Trophoblast cell (in vitro differentiated cells and primary cell): ENCODE results near the gene COL9A2.
A peak's percentile ranks its signal among the peaks of the same experiment; 100 is the strongest.

Experiments used
- DNase-seq, 2 donors: peaks; one replicate each; pipeline ENCODE4 v3.0.0-alpha.2; 2016
- H2AFZ ChIP-seq: 2 replicates; pipeline ENCODE4 v1.6.1; 2013; ENCODE audit warnings: low read length, moderate library complexity, mild to moderate bottlenecking; ENCODE audit not compliant: insufficient read depth, poor library complexity
- H2AK5ac ChIP-seq: 2 replicates; pipeline ENCODE4 v1.6.1; 2013; ENCODE audit warnings: mild to moderate bottlenecking, low read length
- H2BK120ac ChIP-seq: 2 replicates; pipeline ENCODE4 v1.6.1; 2013; ENCODE audit warnings: low read length, mild to moderate bottlenecking, moderate library complexity; ENCODE audit not compliant: insufficient read depth, poor library complexity
- H2BK12ac ChIP-seq: 2 replicates; pipeline ENCODE4 v1.6.1; 2013; ENCODE audit warnings: mild to moderate bottlenecking, low read length, moderate library complexity
- H2BK5ac ChIP-seq: 2 replicates; pipeline ENCODE4 v1.6.1; 2013; ENCODE audit warnings: low read length, low read depth, moderate library complexity, mild to moderate bottlenecking; ENCODE audit not compliant: poor library complexity
- H3K14ac ChIP-seq: 2 replicates; pipeline ENCODE4 v1.6.1; 2013; ENCODE audit warnings: mild to moderate bottlenecking, low read length
- H3K18ac ChIP-seq: 2 replicates; pipeline ENCODE4 v1.6.1; 2013; ENCODE audit warnings: mild to moderate bottlenecking, low read length
- H3K23ac ChIP-seq: 2 replicates; pipeline ENCODE4 v1.6.1; 2013; ENCODE audit warnings: low read length
- H3K27ac ChIP-seq: 2 replicates; pipeline ENCODE4 v1.5.1; 2013; ENCODE audit warnings: low read depth, mild to moderate bottlenecking, inconsistent platforms, low read length, moderate library complexity
- H3K27me3 ChIP-seq: 2 replicates; pipeline ENCODE4 v1.6.1; 2013; ENCODE audit warnings: inconsistent platforms, mild to moderate bottlenecking, low read length, moderate library complexity; ENCODE audit not compliant: insufficient read depth
- H3K36me3 ChIP-seq, 2 experiments: 1 replicate in 1 of 2; 2 replicates in 1 of 2; pipeline ENCODE4 v1.6.1; 2013; ENCODE audit warnings: low read length in 2 of 2, mild to moderate bottlenecking in 2 of 2, moderate library complexity in 1 of 2; ENCODE audit not compliant: insufficient read depth in 2 of 2, control insufficient read depth in 1 of 2
- H3K4ac ChIP-seq: 2 replicates; pipeline ENCODE4 v1.6.1; 2013; ENCODE audit warnings: low read depth, mild to moderate bottlenecking, low read length, moderate library complexity
- H3K4me1 ChIP-seq, 2 experiments: 1 replicate in 1 of 2; 2 replicates in 1 of 2; pipeline ENCODE4 v1.6.1; 2013; ENCODE audit warnings: low read length in 2 of 2, mild to moderate bottlenecking in 2 of 2, moderate library complexity in 1 of 2; ENCODE audit not compliant: insufficient read depth in 2 of 2, control insufficient read depth in 1 of 2
- H3K4me2 ChIP-seq: 2 replicates; pipeline ENCODE4 v1.6.1; 2013; ENCODE audit warnings: inconsistent platforms, mild to moderate bottlenecking, low read length, moderate library complexity
- H3K4me3 ChIP-seq: 2 replicates; pipeline ENCODE4 v1.5.1; 2013; ENCODE audit warnings: mild to moderate bottlenecking, low read depth, low read length, inconsistent platforms
- H3K79me1 ChIP-seq: one replicate; pipeline ENCODE4 v1.6.1; 2013; ENCODE audit warnings: low read length
- H3K79me2 ChIP-seq: 2 replicates; pipeline ENCODE4 v1.6.1; 2013; ENCODE audit warnings: low read length, mild to moderate bottlenecking; ENCODE audit not compliant: control insufficient read depth, insufficient read depth, poor library complexity
- H3K9ac ChIP-seq: 2 replicates; pipeline ENCODE4 v1.6.1; 2013; ENCODE audit warnings: mild to moderate bottlenecking, low read length
- H3K9me3 ChIP-seq: 2 replicates; pipeline ENCODE4 v1.6.1; 2013; ENCODE audit warnings: low read depth, mild to moderate bottlenecking, control low read depth, inconsistent platforms, low read length; ENCODE audit not compliant: insufficient read depth
- H4K12ac ChIP-seq: 2 replicates; pipeline ENCODE4 v1.6.1; 2013; ENCODE audit warnings: low read depth, mild to moderate bottlenecking, low read length, moderate library complexity
- H4K8ac ChIP-seq: 2 replicates; pipeline ENCODE4 v1.6.1; 2013; ENCODE audit warnings: low read depth, mild to moderate bottlenecking, low read length, moderate library complexity
- H4K91ac ChIP-seq: one replicate; pipeline ENCODE4 v1.6.1; 2013; ENCODE audit warnings: low read depth, mild to moderate bottlenecking, low read length, moderate library complexity
- WGBS: extraction: QIAGEN DNeasy Blood & Tissue Kit; methylation state at CpG from one replicate; pipeline ENCODE4 v1.1.7; 2013; ENCODE audit warnings: missing lambda C conversion rate; ENCODE audit not compliant: insufficient read length, insufficient coverage; ENCODE audit errors: extremely low coverage; 5-methylcytosine and 5-hydroxymethylcytosine counted together

Gene COL9A2

GRCh38 chr1:40352126-40352525, 35.0 kb upstream of the COL9A2 start:
- no peak overlapping the region for H3K9ac ChIP-seq
- H4K91ac ChIP-seq, result no peak overlapping the region
- no peak overlapping the region for H2AK5ac ChIP-seq
- H3K4me2 ChIP-seq, result no peak overlapping the region
- no peak overlapping the region for H3K14ac ChIP-seq
- H3K23ac ChIP-seq, result no peak overlapping the region
- H3K36me3 ChIP-seq, result no peaks in the 10 kb centered on the region
- H2BK120ac ChIP-seq, result no peak overlapping the region
- no peak overlapping the region for H3K4ac ChIP-seq
- no peak overlapping the region for H2AFZ ChIP-seq
- H2BK12ac ChIP-seq, result no peak overlapping the region
- H3K27ac ChIP-seq, result no peak overlapping the region
- no peak for DNase-seq
- H3K18ac ChIP-seq, result no peak overlapping the region
- no peaks in the 10 kb centered on the region for H3K9me3 ChIP-seq
- H3K4me1 ChIP-seq, result peaks cover 0 to 3% of the 10 kb centered on the region in 2 experiments
- no CpG with 5 or more reads among the region's 3 CpGs for WGBS
- no peaks in the 10 kb centered on the region for H3K27me3 ChIP-seq
- H4K12ac ChIP-seq, result no peak overlapping the region
- no peak overlapping the region for H3K4me3 ChIP-seq
- H2BK5ac ChIP-seq, result no peak overlapping the region
- H3K79me1 ChIP-seq, result no peaks in the 10 kb centered on the region
- H3K79me2 ChIP-seq, result no peaks in the 10 kb centered on the region
- no peak overlapping the region for H4K8ac ChIP-seq

DNA sequence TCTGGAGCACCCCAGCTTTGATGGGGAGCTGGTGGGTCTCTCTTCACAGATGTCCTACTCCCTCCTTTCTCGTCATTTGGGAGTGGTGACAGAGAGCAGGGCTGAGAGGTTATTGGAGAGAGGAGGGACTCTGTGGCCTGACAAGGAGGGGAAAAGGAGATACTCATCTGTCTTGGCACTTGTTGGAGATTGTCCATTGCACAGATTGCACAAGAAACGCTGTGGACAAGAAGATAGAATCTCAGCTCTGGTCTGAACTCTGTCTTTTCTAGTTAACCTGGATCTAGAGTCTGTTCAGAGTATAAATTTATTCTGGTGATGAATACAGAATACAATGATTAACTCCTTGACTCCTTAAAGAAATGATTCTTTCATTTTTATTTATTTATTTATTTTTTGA, 34.0 kb upstream of the COL9A2 start:
- H2BK120ac ChIP-seq, result no peak overlapping the region
- DNase-seq, result no peak
- no peak overlapping the region for H2AK5ac ChIP-seq
- no peak overlapping the region for H4K8ac ChIP-seq
- no peaks in the 10 kb centered on the region for H3K79me2 ChIP-seq
- H3K27me3 ChIP-seq, result no peaks in the 10 kb centered on the region
- H3K79me1 ChIP-seq, result no peaks in the 10 kb centered on the region
- no peak overlapping the region for H3K4me2 ChIP-seq
- no peak overlapping the region for H2AFZ ChIP-seq
- H4K91ac ChIP-seq, result no peak overlapping the region
- no peak overlapping the region for H2BK12ac ChIP-seq
- no peak overlapping the region for H3K4me3 ChIP-seq
- no peaks in the 10 kb centered on the region for H3K36me3 ChIP-seq
- no peak overlapping the region for H3K18ac ChIP-seq
- WGBS, result no CpG with 5 or more reads among the region's 2 CpGs
- no peak overlapping the region for H4K12ac ChIP-seq
- no peak overlapping the region for H2BK5ac ChIP-seq
- no peak overlapping the region for H3K27ac ChIP-seq
- H3K23ac ChIP-seq, result no peak overlapping the region
- H3K9me3 ChIP-seq, result no peaks in the 10 kb centered on the region
- no peak overlapping the region for H3K14ac ChIP-seq
- peaks cover 0 to 3% of the 10 kb centered on the region in 2 experiments for H3K4me1 ChIP-seq
- H3K4ac ChIP-seq, result no peak overlapping the region
- H3K9ac ChIP-seq, result no peak overlapping the region

DNA sequence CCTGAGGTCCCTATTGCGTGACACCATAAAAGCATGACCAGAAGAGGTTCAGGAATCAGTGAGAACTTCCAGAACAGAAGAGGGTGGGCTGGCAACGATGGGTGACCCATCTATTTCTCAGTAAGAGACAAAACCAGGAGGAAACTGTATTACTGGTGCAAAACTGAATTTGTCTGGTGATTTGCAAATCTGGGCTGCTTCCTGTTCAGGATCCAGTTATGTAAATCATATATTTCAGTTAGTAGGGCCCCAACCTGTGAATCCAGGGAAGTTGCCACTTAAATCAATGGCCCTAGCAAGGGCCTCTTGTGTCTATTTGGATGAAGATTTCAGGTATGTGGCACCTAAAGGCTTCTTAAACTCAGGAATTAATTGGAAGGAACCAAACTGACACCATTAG, 33.3 kb upstream of the COL9A2 start:
- H3K27me3 ChIP-seq, result no peaks in the 10 kb centered on the region
- H3K4me2 ChIP-seq, result no peak overlapping the region
- H3K36me3 ChIP-seq, result no peaks in the 10 kb centered on the region
- H2BK12ac ChIP-seq, result no peak overlapping the region
- no peak overlapping the region for H2BK5ac ChIP-seq
- H3K23ac ChIP-seq, result no peak overlapping the region
- H3K4me1 ChIP-seq, result peaks cover 0 to 3% of the 10 kb centered on the region in 2 experiments
- H3K79me2 ChIP-seq, result no peaks in the 10 kb centered on the region
- H3K4me3 ChIP-seq, result no peak overlapping the region
- WGBS, result no CpG with 5 or more reads among the region's 2 CpGs
- H3K4ac ChIP-seq, result no peak overlapping the region
- H4K8ac ChIP-seq, result no peak overlapping the region
- H2AFZ ChIP-seq, result no peak overlapping the region
- no peak overlapping the region for H2BK120ac ChIP-seq
- DNase-seq, result no peak
- H3K9ac ChIP-seq, result no peak overlapping the region
- H3K14ac ChIP-seq, result no peak overlapping the region
- no peak overlapping the region for H2AK5ac ChIP-seq
- H3K27ac ChIP-seq, result no peak overlapping the region
- H3K79me1 ChIP-seq, result no peaks in the 10 kb centered on the region
- no peaks in the 10 kb centered on the region for H3K9me3 ChIP-seq
- H4K12ac ChIP-seq, result no peak overlapping the region
- no peak overlapping the region for H3K18ac ChIP-seq
- no peak overlapping the region for H4K91ac ChIP-seq

DNA sequence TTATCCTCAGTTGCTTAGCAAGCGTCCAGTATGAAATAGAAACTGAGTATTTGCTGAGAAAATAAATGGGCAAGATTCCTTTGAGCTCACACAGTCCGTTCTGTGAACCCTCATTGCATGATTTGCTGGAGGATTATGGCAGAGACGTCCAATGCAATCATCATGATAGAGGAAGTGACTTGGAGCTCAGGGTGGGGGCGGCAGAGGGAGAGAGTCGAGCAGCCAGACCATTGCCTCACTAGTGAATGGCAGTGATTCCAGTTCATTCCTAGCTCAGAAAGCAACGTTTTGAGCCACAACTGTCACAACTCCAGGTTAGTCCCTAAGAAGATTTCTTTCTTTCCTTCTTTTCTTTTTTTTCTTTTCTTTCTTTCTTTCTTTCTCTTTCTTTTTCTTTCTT, 27.5 kb upstream of the COL9A2 start:
- H2AK5ac ChIP-seq, result no peak overlapping the region
- no peak overlapping the region for H3K23ac ChIP-seq
- no CpG with 5 or more reads among the region's 6 CpGs for whole genome bisulfite sequencing

More for the DNA sequence above, 27.5 kb upstream of the COL9A2 start:
- Histone ChIP-seq H3K79me2 (no peaks in the 10 kb centered on the region), H4K12ac (no peak overlapping the region), H3K4ac (no peak overlapping the region), H3K4me1 (no peaks in the 10 kb centered on the region), H3K36me3 (no peaks in the 10 kb centered on the region), H2AFZ (no peak overlapping the region), H2BK12ac (no peak overlapping the region), H3K27ac (no peak overlapping the region), H3K79me1 (no peaks in the 10 kb centered on the region), H2BK5ac (no peak overlapping the region), H3K4me2 (no peak overlapping the region), H3K4me3 (no peak overlapping the region), H3K14ac (no peak overlapping the region), H4K91ac (no peak overlapping the region), H2BK120ac (no peak overlapping the region), H3K9me3 (no peaks in the 10 kb centered on the region), H3K27me3 (no peaks in the 10 kb centered on the region), H4K8ac (no peak overlapping the region), H3K9ac (no peak overlapping the region), H3K18ac (no peak overlapping the region)
- DNase-seq, result peak; percentile 52 to 70
